ENCODE results near the gene RPS27. TPM values are rescaled to one million over a fixed set of nuclear protein-coding genes. Genes with fewer than 3 reads are reported as not detected.

RPS27 gene
- total and polyA plus RNA-seq, 3 experiments from 2014 or later, result 1,959 to 20,406 (median 2,149) TPM

DNA sequence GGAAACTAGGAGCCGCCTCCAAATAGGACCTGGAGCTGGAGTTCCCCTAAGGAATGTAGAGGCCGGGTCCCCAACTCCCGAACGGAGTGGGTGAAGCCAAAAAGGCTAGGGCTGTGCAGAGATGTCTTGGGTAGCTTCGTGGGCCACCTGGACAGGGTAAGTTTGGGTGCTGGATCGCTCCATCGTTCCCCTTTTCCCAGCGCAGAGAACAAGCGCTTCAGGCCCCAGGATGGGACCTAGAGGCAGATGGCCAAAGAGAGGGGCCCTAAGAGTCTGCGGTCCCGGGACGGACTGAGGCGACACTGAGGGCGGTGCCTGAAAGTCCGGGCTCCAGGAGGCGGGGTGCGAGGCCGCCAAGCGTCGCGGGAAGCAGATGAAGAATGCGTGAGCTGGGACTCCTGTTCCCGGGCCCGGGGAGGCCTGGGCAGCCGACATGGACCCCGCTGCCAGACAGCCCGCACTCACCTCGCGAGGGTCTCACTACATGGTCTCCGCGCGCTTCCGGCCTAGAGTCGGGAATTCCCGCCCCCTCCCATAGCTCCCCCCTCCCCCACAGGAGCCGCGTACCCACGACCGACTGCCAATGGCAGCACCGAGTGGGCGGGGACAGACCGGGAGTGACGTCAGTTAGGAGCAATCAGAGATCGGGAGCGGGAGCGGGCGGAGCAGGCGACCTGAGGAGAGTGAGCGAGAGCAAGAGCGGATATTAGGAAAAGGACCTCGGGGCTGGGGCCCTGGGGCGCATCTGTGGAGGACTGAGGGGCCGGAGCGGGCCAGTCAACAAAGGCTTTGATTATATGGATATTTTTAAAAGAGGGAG is 27.3 kb upstream of the RPS27 start, which contains the start of gene SLC39A1:
Gene SLC39A1 (minus strand): TSS at position 508 of the 820 bp plus-strand sequence. CDS start 822 bp downstream, outside the sequence.
- Mint-ChIP-seq H3K27ac (peak within 1 kb of the TSS; percentile 80 to 100 (median 96)), H3K4me1 (peaks cover 51 to 67% (median 66%) of the 10 kb centered on the region in 3 donors), H3K27me3 (no peaks in the 10 kb centered on the region), H3K36me3 (peaks cover 0 to 30% (median 0%) of the 10 kb centered on the region in 3 donors), H3K9me3 (no peaks in the 10 kb centered on the region), H3K4me3 (peak within 1 kb of the TSS; percentile 83 to 96 (median 90))
- Histone ChIP-seq H3K27me3 (ENCODE audit: insufficient read depth, low read length, poor library complexity, severe bottlenecking) (no peaks in the 10 kb centered on the region), H3K4me1 (ENCODE audit: insufficient read depth, low read length) (peaks cover 48% of the 10 kb centered on the region), H3K36me3 (ENCODE audit: insufficient read depth, low read length) (no peaks in the 10 kb centered on the region), H3K9me3 (ENCODE audit: low read length) (no peaks in the 10 kb centered on the region), H3K27ac (ENCODE audit: low read depth, low read length) (peak within 1 kb of the TSS; percentile 80), H3K4me3 (ENCODE audit: low read length) (peak within 1 kb of the TSS; percentile 83)
- ChIA-PET CTCF (interaction anchor here (0.7 to 3.2 kb wide), 6 partner anchors 11 to 24 kb away, joined by 3 to 19 read pairs (median 6); partner anchors contain the start of genes DENND4B, JTB and RAB13), POLR2A (interaction anchor here (0.5 to 2.9 kb wide), 11 partner anchors 10 to 210 kb away, joined by 3 to 23 read pairs (median 3); partner anchors contain the start of genes DENND4B and JTB)
- DNase-seq, result peak; percentile 87 to 97 (median 95)

DNA sequence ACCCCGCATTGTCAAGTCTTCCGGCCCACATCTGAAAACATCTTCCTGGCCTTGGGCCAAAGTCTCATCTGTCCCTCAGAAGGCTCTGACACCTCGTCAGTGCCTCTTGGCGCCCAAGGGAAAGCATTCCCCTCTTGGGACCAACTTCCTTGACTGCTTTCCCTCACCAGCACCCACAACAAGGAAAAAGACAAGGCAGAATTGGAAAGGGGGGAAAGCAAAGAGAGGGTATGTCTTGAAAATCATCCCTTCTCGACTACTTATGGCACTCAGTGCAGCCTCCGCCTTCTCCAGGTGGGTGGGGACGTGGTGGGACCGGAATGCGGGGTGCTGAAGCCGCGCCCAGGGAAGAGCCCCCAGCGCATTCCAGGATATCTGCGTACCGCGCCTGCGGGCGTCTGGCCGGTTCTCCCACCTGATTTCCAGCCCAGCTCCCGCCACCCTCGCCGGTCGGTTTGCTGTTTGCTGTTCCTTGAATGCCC is 26.7 kb upstream of the RPS27 start:
- H3K4me3 Mint-ChIP-seq, result peak overlapping the region; percentile 83 to 96 (median 90)
- peaks cover 45% of the 10 kb centered on the region for H3K4me1 ChIP-seq (ENCODE audit: insufficient read depth, low read length)
- CTCF ChIA-PET, result interaction anchor here (0.6 to 3.2 kb wide), 3 partner anchors 13 to 156 kb away, joined by 3 to 19 read pairs (median 10); partner anchors contain the start of genes DENND4B and JTB
- H3K4me1 Mint-ChIP-seq, result peaks cover 50 to 67% (median 61%) of the 10 kb centered on the region in 3 donors
- H3K36me3 Mint-ChIP-seq, result peaks cover 0 to 27% (median 0%) of the 10 kb centered on the region in 3 donors
- no peaks in the 10 kb centered on the region for H3K9me3 Mint-ChIP-seq
- H3K27ac Mint-ChIP-seq, result peak overlapping the region; percentile 80 to 100 (median 96)
- DNase-seq, result no peak
- H3K9me3 ChIP-seq (ENCODE audit: low read length), result no peaks in the 10 kb centered on the region
- H3K4me3 ChIP-seq (ENCODE audit: low read length), result peak overlapping the region; percentile 83
- H3K27me3 Mint-ChIP-seq, result no peaks in the 10 kb centered on the region
- H3K27ac ChIP-seq (ENCODE audit: low read depth, low read length), result peak overlapping the region; percentile 80
- POLR2A ChIA-PET, result interaction anchor here (0.6 to 2.9 kb wide), 7 partner anchors 9 to 191 kb away, joined by 3 to 23 read pairs (median 4); partner anchors contain the start of genes DENND4B and JTB
- H3K27me3 ChIP-seq (ENCODE audit: insufficient read depth, low read length, poor library complexity, severe bottlenecking), result no peaks in the 10 kb centered on the region
- no peaks in the 10 kb centered on the region for H3K36me3 ChIP-seq (ENCODE audit: insufficient read depth, low read length)

DNA sequence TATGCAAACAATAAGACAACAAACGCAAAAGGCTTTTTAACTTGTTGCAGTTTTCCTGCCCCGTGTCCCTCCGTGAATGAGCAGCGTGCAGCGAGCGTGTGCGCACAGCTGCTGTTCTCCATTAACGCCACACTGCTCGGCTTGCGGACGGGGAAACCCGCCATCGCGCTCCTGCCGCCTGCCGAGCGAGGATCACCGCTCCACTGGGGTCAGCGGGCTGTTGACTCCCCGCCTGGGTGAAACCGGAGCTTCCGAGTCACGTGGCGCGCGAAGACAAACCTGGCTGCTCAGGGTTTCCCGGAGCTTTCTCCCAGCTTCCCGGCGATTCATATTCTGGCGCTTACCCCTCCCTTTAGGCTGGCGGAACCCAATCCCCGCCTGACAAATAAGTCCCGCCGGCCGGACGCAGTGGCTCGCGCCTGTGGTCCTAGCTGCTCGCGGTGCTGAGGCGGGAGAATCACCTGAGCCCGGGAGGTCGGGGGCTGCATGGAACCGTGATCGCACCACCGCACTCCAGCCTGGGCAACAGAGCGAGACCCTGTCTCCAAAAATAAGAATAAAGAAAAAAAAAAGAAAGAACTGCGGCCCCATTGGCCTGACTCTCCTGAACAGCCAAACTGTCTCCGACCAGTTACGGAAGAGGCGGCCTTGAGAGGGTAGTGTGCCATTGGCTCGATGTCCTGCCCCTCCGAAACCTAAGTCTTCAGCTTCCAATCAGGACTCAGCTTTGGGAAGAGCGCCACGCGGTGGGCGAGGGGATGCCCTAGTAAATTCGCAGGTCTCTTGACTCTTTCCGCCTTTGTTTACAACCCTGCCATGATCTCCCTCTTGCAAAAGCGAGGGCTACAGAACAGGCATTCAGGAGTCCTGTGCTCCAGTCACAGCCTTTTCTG is 23.2 kb upstream of the RPS27 start, which contains the start of gene CREB3L4:
Gene CREB3L4 (plus strand): TSS at position 796 of the 893 bp plus-strand sequence. CDS start 624 bp downstream, outside the sequence.
- no peaks in the 10 kb centered on the region for H3K9me3 Mint-ChIP-seq
- peak within 1 kb of the TSS; percentile 86 to 99 (median 97) for H3K27ac Mint-ChIP-seq
- Histone ChIP-seq H3K9me3 (ENCODE audit: low read length) (no peaks in the 10 kb centered on the region), H3K4me3 (ENCODE audit: low read length) (peak within 1 kb of the TSS; percentile 53), H3K27ac (ENCODE audit: low read depth, low read length) (peak within 1 kb of the TSS; percentile 62), H3K4me1 (ENCODE audit: insufficient read depth, low read length) (peaks cover 39% of the 10 kb centered on the region), H3K27me3 (ENCODE audit: insufficient read depth, low read length, poor library complexity, severe bottlenecking) (no peaks in the 10 kb centered on the region), H3K36me3 (ENCODE audit: insufficient read depth, low read length) (no peaks in the 10 kb centered on the region)
- peaks cover 0 to 15% (median 0%) of the 10 kb centered on the region in 3 donors for H3K36me3 Mint-ChIP-seq
- POLR2A ChIA-PET, result interaction anchor here (0.7 to 4.3 kb wide), 12 partner anchors 9 to 333 kb away, joined by 3 to 58 read pairs (median 6); partner anchors contain the start of genes CHTOP, CRTC2, DENND4B and GATAD2B
- no peaks in the 10 kb centered on the region for H3K27me3 Mint-ChIP-seq
- H3K4me3 Mint-ChIP-seq, result peak within 1 kb of the TSS; percentile 92 to 97 (median 96)
- CTCF ChIA-PET, result interaction anchor here (0.6 to 4.9 kb wide), 15 partner anchors 8 to 186 kb away, joined by 3 to 50 read pairs (median 4); partner anchors contain the start of genes CRTC2, DENND4B, JTB and RAB13
- peaks cover 45 to 63% (median 52%) of the 10 kb centered on the region in 3 donors for H3K4me1 Mint-ChIP-seq
- DNase-seq, result peak; percentile 70 to 89 (median 85)

DNA sequence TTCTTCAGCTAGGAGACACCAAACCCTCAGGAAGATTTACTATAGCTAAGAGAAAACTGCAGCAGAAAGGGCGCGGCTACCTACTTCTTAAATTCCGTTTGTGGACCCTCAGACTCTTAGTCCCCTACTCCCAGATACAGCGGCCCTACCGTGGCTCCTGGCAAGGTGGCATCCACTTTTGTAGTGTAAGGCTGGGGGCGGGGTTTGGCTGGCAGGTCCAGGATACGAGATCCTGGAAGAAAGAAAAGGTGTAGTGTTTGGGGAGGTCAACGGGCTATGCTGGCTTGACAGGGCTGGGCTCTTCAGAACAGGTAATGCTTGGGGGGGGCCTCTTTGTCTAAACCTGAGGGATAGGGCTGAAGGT is 22.6 kb upstream of the RPS27 start:
- ChIA-PET CTCF (interaction anchor here (1.0 to 4.9 kb wide), 12 partner anchors 9 to 187 kb away, joined by 3 to 50 read pairs (median 4); partner anchors contain the start of genes CRTC2, DENND4B, JTB and RAB13), POLR2A (interaction anchor here (0.7 to 4.3 kb wide), 11 partner anchors 9 to 334 kb away, joined by 3 to 58 read pairs (median 7); partner anchors contain the start of genes CHTOP, CRTC2, DENND4B and GATAD2B)
- H3K9me3 ChIP-seq (ENCODE audit: low read length), result no peaks in the 10 kb centered on the region
- Mint-ChIP-seq H3K4me3 (peak overlapping the region; percentile 92 to 97 (median 96)), H3K4me1 (peaks cover 41 to 60% (median 45%) of the 10 kb centered on the region in 3 donors), H3K27ac (peak overlapping the region; percentile 86 to 99 (median 97)), H3K9me3 (no peaks in the 10 kb centered on the region), H3K27me3 (no peaks in the 10 kb centered on the region), H3K36me3 (peaks cover 0 to 21% (median 0%) of the 10 kb centered on the region in 3 donors)
- no peaks in the 10 kb centered on the region for H3K27me3 ChIP-seq (ENCODE audit: insufficient read depth, low read length, poor library complexity, severe bottlenecking)
- DNase-seq, result peak in 1 of 5 donors; percentile 24
- no peaks in the 10 kb centered on the region for H3K36me3 ChIP-seq (ENCODE audit: insufficient read depth, low read length)
- peak overlapping the region; percentile 53 for H3K4me3 ChIP-seq (ENCODE audit: low read length)
- H3K27ac ChIP-seq (ENCODE audit: low read depth, low read length), result peak overlapping the region; percentile 62
- peaks cover 33% of the 10 kb centered on the region for H3K4me1 ChIP-seq (ENCODE audit: insufficient read depth, low read length)

DNA sequence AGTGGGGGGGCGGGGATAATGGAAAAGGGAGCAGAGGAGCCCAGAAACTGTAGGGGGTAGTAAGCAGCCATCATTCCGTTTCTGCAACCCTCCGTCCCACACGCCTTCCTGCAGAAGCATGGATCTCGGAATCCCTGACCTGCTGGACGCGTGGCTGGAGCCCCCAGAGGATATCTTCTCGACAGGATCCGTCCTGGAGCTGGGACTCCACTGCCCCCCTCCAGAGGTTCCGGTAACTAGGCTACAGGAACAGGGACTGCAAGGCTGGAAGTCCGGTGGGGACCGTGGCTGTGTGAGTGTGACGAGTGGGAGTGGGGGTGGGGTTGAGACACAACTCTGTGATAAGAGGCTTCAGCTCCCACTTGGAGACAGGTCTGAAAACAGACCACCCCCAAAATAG is 22.2 kb upstream of the RPS27 start:
- Histone ChIP-seq H3K27ac (ENCODE audit: low read depth, low read length) (peak overlapping the region; percentile 62), H3K4me3 (ENCODE audit: low read length) (no peak overlapping the region), H3K9me3 (ENCODE audit: low read length) (no peaks in the 10 kb centered on the region), H3K27me3 (ENCODE audit: insufficient read depth, low read length, poor library complexity, severe bottlenecking) (no peaks in the 10 kb centered on the region), H3K4me1 (ENCODE audit: insufficient read depth, low read length) (peaks cover 32% of the 10 kb centered on the region), H3K36me3 (ENCODE audit: insufficient read depth, low read length) (peaks cover under 1% of the 10 kb centered on the region)
- Mint-ChIP-seq H3K4me3 (peak overlapping the region; percentile 63 to 97 (median 95)), H3K27ac (peak overlapping the region in 7 of 8 donors; percentile 61 to 98 (median 97)), H3K9me3 (no peaks in the 10 kb centered on the region), H3K4me1 (peaks cover 40 to 58% (median 43%) of the 10 kb centered on the region in 3 donors), H3K27me3 (no peaks in the 10 kb centered on the region), H3K36me3 (peaks cover 0 to 25% (median 3%) of the 10 kb centered on the region in 3 donors)
- no peak for DNase-seq
- ChIA-PET POLR2A (interaction anchor here (2.6 to 4.3 kb wide), 5 partner anchors 8 to 45 kb away, joined by 25 to 58 read pairs (median 46); partner anchors contain the start of genes CRTC2, DENND4B, GATAD2B and JTB), CTCF (interaction anchor here (1.0 to 4.9 kb wide), 7 partner anchors 9 to 179 kb away, joined by 3 to 50 read pairs (median 14); partner anchors contain the start of genes CRTC2, DENND4B, JTB and RAB13)

DNA sequence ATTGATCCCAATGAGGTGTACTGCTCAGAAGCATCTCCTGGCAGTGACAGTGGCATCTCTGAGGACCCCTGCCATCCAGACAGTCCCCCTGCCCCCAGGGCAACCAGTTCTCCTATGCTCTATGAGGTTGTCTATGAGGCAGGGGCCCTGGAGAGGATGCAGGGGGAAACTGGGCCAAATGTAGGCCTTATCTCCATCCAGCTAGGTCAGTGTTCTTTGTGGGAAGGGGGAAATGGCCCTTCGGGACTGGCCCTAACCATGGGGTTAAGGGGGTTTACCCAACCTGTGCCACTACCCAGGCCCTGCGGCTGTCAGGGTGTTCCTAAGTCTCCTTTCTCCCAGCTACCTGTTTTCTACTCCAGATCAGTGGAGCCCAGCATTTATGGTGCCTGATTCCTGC is 21.6 kb upstream of the RPS27 start:
- peak overlapping the region in 4 of 7 donors; percentile 19 to 95 (median 68) for H3K4me3 Mint-ChIP-seq
- ChIA-PET CTCF (interaction anchor here (1.0 to 4.9 kb wide), 5 partner anchors 9 to 179 kb away, joined by 3 to 50 read pairs (median 10); partner anchors contain the start of genes CRTC2, DENND4B and JTB), POLR2A (interaction anchor here (0.7 to 4.3 kb wide), 5 partner anchors 8 to 160 kb away, joined by 3 to 58 read pairs (median 46); partner anchors contain the start of genes CRTC2, DENND4B, JTB and RPS27)
- Histone ChIP-seq H3K4me3 (ENCODE audit: low read length) (no peak overlapping the region), H3K4me1 (ENCODE audit: insufficient read depth, low read length) (peaks cover 28% of the 10 kb centered on the region), H3K27ac (ENCODE audit: low read depth, low read length) (no peak overlapping the region), H3K27me3 (ENCODE audit: insufficient read depth, low read length, poor library complexity, severe bottlenecking) (no peaks in the 10 kb centered on the region), H3K9me3 (ENCODE audit: low read length) (no peaks in the 10 kb centered on the region), H3K36me3 (ENCODE audit: insufficient read depth, low read length) (peaks cover 6% of the 10 kb centered on the region)
- no peaks in the 10 kb centered on the region for H3K9me3 Mint-ChIP-seq
- no peaks in the 10 kb centered on the region for H3K27me3 Mint-ChIP-seq
- H3K4me1 Mint-ChIP-seq, result peaks cover 35 to 53% (median 38%) of the 10 kb centered on the region in 3 donors
- H3K27ac Mint-ChIP-seq, result peak overlapping the region in 7 of 8 donors; percentile 61 to 98 (median 84)
- DNase-seq, result peak in 1 of 5 donors; percentile 35
- H3K36me3 Mint-ChIP-seq, result peaks cover 0 to 27% (median 3%) of the 10 kb centered on the region in 3 donors
